GM12878 (cell line): ENCODE measurements around the gene IBTK. TPM values are rescaled to one million over a fixed set of nuclear protein-coding genes. Genes with fewer than 3 reads are reported as not detected.

ENCODE experiments used
- ATAC-seq: fragments of 200-7000 bp; cut with Tn5 transposase; 3 replicates; pipeline ENCODE4 v1.9.1; 2020; ENCODE audit warnings: mild to moderate bottlenecking, moderate library complexity
- BruUV-seq: library from RNA; stranded (reverse); fragments of 400-500 nt; replicated peaks from 2 replicates; lab custom pipeline; 2021; lab: Mats Ljungman, UMichigan
- CTCF ChIA-PET: fragments of 300-600 bp; sonication (Branson Sonifier 250); formaldehyde crosslinking; extraction: SDS; loops from one replicate; lab custom pipeline; 2021; ENCODE audit warnings: inconsistent platforms; lab: Yijun Ruan, JAX
- POLR2A ChIA-PET: fragments of 350-600 bp; formaldehyde crosslinking; extraction: SDS; loops from one replicate; lab custom pipeline; 2021; ENCODE audit warnings: inconsistent platforms; lab: Charles Lee
- RAD21 ChIA-PET: fragments of 300-600 bp; sonication (Branson Sonifier 250); formaldehyde crosslinking; loops from one replicate; lab custom pipeline; 2023; ENCODE audit warnings: antibody characterized with exemption; ENCODE audit not compliant: unreplicated experiment; lab: Charles Lee
- SMC1A ChIA-PET: fragments of 300-600 bp; sonication (Branson Sonifier 250); formaldehyde crosslinking; loops from one replicate; lab custom pipeline; 2023; ENCODE audit not compliant: unreplicated experiment, uncharacterized antibody; lab: Charles Lee
- DNase-seq: peaks from one replicate; pipeline ENCODE4 v3.0.0-alpha.2; 2011; ENCODE audit warnings: low read depth, low spot score
- FAIRE-seq: peaks from 3 replicates; lab custom pipeline; 2011; peaks lifted over from hg19 to GRCh38; lab: Jason Lieb, UNC
- H2AFZ ChIP-seq: 2 replicates; pipeline ENCODE4 v1.6.0; 2011; ENCODE audit warnings: low read depth, low read length, control low read depth; ENCODE audit not compliant: control insufficient read depth
- H3K27ac ChIP-seq: 2 replicates; pipeline ENCODE4 v1.5.1; 2011; ENCODE audit warnings: control low read depth; ENCODE audit not compliant: control insufficient read depth, insufficient read depth
- H3K27me3 ChIP-seq, 2 experiments: replicated peaks in 1 of 2; 2 replicates each; pipeline versions ENCODE4 v1.6.0 to v1.6.1; 2011; ENCODE audit warnings: low read length in 1 of 2; ENCODE audit not compliant: control insufficient read depth in 2 of 2, insufficient read depth in 2 of 2
- H3K36me3 ChIP-seq, 2 experiments: 2 replicates each; pipeline ENCODE4 v1.5.1; 2011; ENCODE audit warnings: low read length in 1 of 2; ENCODE audit not compliant: control insufficient read depth in 2 of 2, insufficient read depth in 2 of 2
- H3K4me1 ChIP-seq: 2 replicates; pipeline ENCODE4 v1.6.1; 2011; ENCODE audit warnings: mild to moderate bottlenecking, low read length, moderate library complexity, mixed read lengths; ENCODE audit not compliant: control insufficient read depth, insufficient read depth
- H3K4me2 ChIP-seq: 2 replicates; pipeline ENCODE4 v1.6.0; 2011; ENCODE audit warnings: control low read depth; ENCODE audit not compliant: control insufficient read depth, insufficient read depth
- H3K4me3 ChIP-seq: fragments of 200-600 bp; sonication (generic); 2 replicates; pipeline ENCODE4 v1.5.1; 2016
- H3K79me2 ChIP-seq: 2 replicates; pipeline ENCODE4 v1.6.0; 2011; ENCODE audit warnings: low read length; ENCODE audit not compliant: control insufficient read depth, insufficient read depth
- H3K9ac ChIP-seq: 2 replicates; pipeline ENCODE4 v1.8.0; 2011; ENCODE audit warnings: low read length, control low read depth, mixed read lengths; ENCODE audit not compliant: control insufficient read depth, insufficient read depth
- H3K9me3 ChIP-seq: replicated peaks from 3 replicates; pipeline ENCODE4 v1.5.1; 2011; ENCODE audit warnings: mild to moderate bottlenecking, low read length; ENCODE audit not compliant: control insufficient read depth, insufficient read depth
- H4K20me1 ChIP-seq: 2 replicates; pipeline ENCODE4 v1.6.0; 2011; ENCODE audit not compliant: control insufficient read depth, insufficient read depth
- ASH2L ChIP-seq: fragments of 300-600, 200-600 bp; sonication (generic); IDR thresholded peaks from 2 replicates; pipeline ENCODE4 v1.6.1; 2017; ENCODE audit warnings: low read depth, mild to moderate bottlenecking, borderline replicate concordance
- GABPA ChIP-seq: IDR thresholded peaks from 2 replicates; pipeline ENCODE4 v1.6.1; 2014; ENCODE audit warnings: antibody characterized with exemption, low read depth, mild to moderate bottlenecking, inconsistent platforms
- GATAD2B ChIP-seq: fragments of 450-650 bp; conservative IDR thresholded peaks from 2 replicates; pipeline ENCODE4 v1.6.1; 2017; ENCODE audit warnings: low read depth, mild to moderate bottlenecking, moderate library complexity
- HDAC2 ChIP-seq: fragments of 200-600 bp; sonication (generic); IDR thresholded peaks from 2 replicates; pipeline ENCODE4 v1.6.1; 2017
- KDM1A ChIP-seq: fragments of 200-600 bp; sonication (generic); IDR thresholded peaks from 2 replicates; pipeline ENCODE4 v1.6.1; 2016; ENCODE audit warnings: borderline replicate concordance
- RCOR1 ChIP-seq: conservative IDR thresholded peaks from 2 replicates; pipeline ENCODE4 v1.6.1; 2012; ENCODE audit warnings: low read depth, low read length, improper control_type of control experiment
- TBL1XR1 ChIP-seq: IDR thresholded peaks from 2 replicates; pipeline ENCODE4 v1.6.1; 2012; ENCODE audit warnings: low read depth, low read length, improper control_type of control experiment
- ZNF622 ChIP-seq: fragments of 450-650 bp; IDR thresholded peaks from 2 replicates; pipeline ENCODE4 v1.6.1; 2017; ENCODE audit warnings: mild to moderate bottlenecking, inconsistent platforms
- WGBS: methylation state at CpG from one replicate; pipeline ENCODE4 v1.1.6; 2016; ENCODE audit warnings: low lambda C conversion rate; ENCODE audit not compliant: insufficient replicate concordance, insufficient coverage; ENCODE audit errors: missing lambda C conversion rate; 5-methylcytosine and 5-hydroxymethylcytosine counted together
- in situ Hi-C: fragments of 300-500 bp; cut with MboI; formaldehyde crosslinking; loops from 9 replicates; pipeline ENCODE4 v1.14.3; 2018; ENCODE audit warnings: mixed read lengths
- intact Hi-C: fragments of 100-400 bp; cut with micrococcal nuclease; formaldehyde crosslinking; loops from one replicate; pipeline ENCODE4 v1.14.2; 2022; ENCODE audit not compliant: unreplicated experiment
- polyA plus RNA-seq, 11 experiments: library from polyadenylated mRNA; depleted of rRNA in 4 of 11; unstranded in 6 of 11; stranded (reverse) in 5 of 11; fragments of >200 nt; fragmentation: Nextera tagmentation in 4 of 11; fragmentation: Illumina TruSeq in 1 of 11; extraction: Ambion mirVana in 4 of 11; extraction: Trizol in 1 of 11; gene quantifications; 1 replicate in 1 of 11; 2 replicates in 10 of 11; pipeline versions ENCODE4 v1.2.1 to v1.2.3, GENCODE V29; 2011 to 2016; ENCODE audit warnings: inconsistent platforms in 2 of 11, missing spikeins in 2 of 11, low read depth in 1 of 11
- total RNA-seq, 4 experiments: library from RNA; depleted of rRNA in 3 of 4; stranded (reverse); fragments of >200 nt in 3 of 4; fragmentation: Illumina TruSeq in 1 of 4; extraction: Trizol in 1 of 4; gene quantifications; 2 replicates each; pipeline versions ENCODE4 v1.2.1 to v1.2.3, GENCODE V29; 2013 to 2021
- TF ChIP-seq, protein P1 (sequence below): fragments of 450-650 bp; IDR thresholded peaks from 2 replicates; pipeline ENCODE4 v1.6.1; 2017; ENCODE audit warnings: antibody characterized with exemption, mild to moderate bottlenecking, moderate library complexity
- TF ChIP-seq, protein P2 (sequence below): fragments of 450-650 bp; IDR thresholded peaks from 2 replicates; pipeline ENCODE4 v1.6.1; 2017; ENCODE audit warnings: borderline replicate concordance
- TF ChIP-seq, protein P3 (sequence below): IDR thresholded peaks from 2 replicates; pipeline ENCODE4 v1.6.1; 2012; ENCODE audit warnings: low read depth, low read length, improper control_type of control experiment
- TF ChIP-seq, protein P4 (sequence below): IDR thresholded peaks from 2 replicates; pipeline ENCODE4 v1.6.1; 2012; ENCODE audit warnings: low read depth, low read length, improper control_type of control experiment

The IBTK gene
- total and polyA plus RNA-seq, 10 of the 15 experiments (the other 5 are each of a cell fraction or from before 2014, with no cell fraction given) = 12.0 to 32.1 (median 20.9) TPM

DNA sequence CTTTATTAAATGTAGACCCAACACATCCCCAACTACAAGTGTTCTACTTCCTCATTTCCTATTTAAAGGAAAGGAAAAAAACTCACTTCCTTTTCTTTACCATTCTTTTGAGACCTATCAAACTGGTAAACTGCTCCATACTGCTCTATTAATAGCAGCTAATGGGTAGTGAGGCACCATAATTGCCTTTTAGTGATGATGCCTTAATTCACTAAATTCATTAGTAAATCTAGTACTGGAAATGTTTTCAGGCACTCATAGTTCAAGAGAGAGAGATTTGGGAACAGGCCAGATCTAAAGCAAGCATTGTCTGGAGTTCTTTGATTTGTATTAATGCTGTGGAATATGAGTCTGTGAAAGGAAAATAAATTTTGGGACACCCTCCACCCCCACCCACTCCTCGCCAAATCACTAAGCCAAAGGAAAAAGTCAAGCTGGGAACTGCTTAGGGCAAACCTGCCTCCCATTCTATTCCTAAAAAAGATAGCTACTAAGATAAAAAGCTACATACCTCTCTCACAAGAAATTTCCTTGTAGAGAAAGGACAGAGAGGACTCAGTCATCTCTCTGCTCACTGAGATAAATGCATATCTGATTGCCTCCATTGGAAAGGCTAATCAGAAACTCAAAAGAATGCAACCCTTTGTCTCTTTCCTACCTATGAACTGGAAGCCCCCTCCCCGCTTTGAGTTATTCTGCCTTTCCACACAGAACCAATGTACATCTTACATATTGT, 13.6 kb upstream of the IBTK start (continued):
- TF ChIP-seq, protein P1, sequence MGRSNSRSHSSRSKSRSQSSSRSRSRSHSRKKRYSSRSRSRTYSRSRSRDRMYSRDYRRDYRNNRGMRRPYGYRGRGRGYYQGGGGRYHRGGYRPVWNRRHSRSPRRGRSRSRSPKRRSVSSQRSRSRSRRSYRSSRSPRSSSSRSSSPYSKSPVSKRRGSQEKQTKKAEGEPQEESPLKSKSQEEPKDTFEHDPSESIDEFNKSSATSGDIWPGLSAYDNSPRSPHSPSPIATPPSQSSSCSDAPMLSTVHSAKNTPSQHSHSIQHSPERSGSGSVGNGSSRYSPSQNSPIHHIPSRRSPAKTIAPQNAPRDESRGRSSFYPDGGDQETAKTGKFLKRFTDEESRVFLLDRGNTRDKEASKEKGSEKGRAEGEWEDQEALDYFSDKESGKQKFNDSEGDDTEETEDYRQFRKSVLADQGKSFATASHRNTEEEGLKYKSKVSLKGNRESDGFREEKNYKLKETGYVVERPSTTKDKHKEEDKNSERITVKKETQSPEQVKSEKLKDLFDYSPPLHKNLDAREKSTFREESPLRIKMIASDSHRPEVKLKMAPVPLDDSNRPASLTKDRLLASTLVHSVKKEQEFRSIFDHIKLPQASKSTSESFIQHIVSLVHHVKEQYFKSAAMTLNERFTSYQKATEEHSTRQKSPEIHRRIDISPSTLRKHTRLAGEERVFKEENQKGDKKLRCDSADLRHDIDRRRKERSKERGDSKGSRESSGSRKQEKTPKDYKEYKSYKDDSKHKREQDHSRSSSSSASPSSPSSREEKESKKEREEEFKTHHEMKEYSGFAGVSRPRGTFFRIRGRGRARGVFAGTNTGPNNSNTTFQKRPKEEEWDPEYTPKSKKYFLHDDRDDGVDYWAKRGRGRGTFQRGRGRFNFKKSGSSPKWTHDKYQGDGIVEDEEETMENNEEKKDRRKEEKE = no peak
- TF ChIP-seq, all 136 proteins: peak for 0

DNA sequence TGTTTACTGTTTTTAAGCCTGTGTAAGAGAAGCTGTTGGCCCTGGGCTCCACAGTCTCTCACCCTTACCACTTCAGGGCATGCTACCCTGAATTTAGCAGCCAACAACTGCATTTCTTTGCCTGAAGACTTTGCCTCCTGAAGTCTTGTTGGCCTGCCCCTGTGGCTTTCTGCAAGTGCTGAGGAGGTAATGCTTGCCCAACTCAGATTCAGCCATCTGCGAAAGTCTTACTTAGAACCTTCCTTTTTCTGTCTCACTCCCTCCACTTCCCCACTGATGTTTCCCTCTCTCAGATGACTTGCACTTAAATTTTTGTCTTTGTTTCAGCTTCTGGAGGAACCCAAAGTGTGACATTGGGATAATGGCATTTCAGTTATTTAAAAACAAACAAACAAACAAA, 11.8 kb upstream of the IBTK start:
- ChIA-PET SMC1A (interaction anchor here (0.7 kb wide), 1 partner anchor 13 kb away, joined by 3 read pairs; no protein-coding TSS in a partner anchor), POLR2A (no interaction called here), RAD21 (no interaction called here), CTCF (interaction anchor here (1.5 to 3.4 kb wide), 4 partner anchors 12 to 806 kb away, joined by 4 to 25 read pairs (median 5); partner anchors contain the start of gene UBE3D)
- Histone ChIP-seq H3K9me3 (no peaks in the 10 kb centered on the region), H3K36me3 (no peaks in the 10 kb centered on the region), H3K27ac (no peak overlapping the region), H3K9ac (no peak overlapping the region), H3K27me3 (no peaks in the 10 kb centered on the region), H4K20me1 (no peaks in the 10 kb centered on the region), H3K79me2 (no peaks in the 10 kb centered on the region), H3K4me1 (no peaks in the 10 kb centered on the region), H3K4me3 (no peak overlapping the region), H3K4me2 (no peak overlapping the region), H2AFZ (no peak overlapping the region)
- 0% methylated on average over 1 of the region's 1 CpG for whole genome bisulfite sequencing
- in situ Hi-C loops = no loop called here
- ATAC-seq = no peak
- no peak for FAIRE-seq
- no peak for TF ChIP-seq GABPA
- TF ChIP-seq TBL1XR1 = no peak
- TF ChIP-seq RCOR1 = no peak
- TF ChIP-seq, protein P2, sequence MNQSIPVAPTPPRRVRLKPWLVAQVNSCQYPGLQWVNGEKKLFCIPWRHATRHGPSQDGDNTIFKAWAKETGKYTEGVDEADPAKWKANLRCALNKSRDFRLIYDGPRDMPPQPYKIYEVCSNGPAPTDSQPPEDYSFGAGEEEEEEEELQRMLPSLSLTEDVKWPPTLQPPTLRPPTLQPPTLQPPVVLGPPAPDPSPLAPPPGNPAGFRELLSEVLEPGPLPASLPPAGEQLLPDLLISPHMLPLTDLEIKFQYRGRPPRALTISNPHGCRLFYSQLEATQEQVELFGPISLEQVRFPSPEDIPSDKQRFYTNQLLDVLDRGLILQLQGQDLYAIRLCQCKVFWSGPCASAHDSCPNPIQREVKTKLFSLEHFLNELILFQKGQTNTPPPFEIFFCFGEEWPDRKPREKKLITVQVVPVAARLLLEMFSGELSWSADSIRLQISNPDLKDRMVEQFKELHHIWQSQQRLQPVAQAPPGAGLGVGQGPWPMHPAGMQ = no peak
- TF ChIP-seq, protein P3, sequence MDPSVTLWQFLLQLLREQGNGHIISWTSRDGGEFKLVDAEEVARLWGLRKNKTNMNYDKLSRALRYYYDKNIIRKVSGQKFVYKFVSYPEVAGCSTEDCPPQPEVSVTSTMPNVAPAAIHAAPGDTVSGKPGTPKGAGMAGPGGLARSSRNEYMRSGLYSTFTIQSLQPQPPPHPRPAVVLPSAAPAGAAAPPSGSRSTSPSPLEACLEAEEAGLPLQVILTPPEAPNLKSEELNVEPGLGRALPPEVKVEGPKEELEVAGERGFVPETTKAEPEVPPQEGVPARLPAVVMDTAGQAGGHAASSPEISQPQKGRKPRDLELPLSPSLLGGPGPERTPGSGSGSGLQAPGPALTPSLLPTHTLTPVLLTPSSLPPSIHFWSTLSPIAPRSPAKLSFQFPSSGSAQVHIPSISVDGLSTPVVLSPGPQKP = no peak
- TF ChIP-seq ZNF622 = no peak
- TF ChIP-seq, protein P4, sequence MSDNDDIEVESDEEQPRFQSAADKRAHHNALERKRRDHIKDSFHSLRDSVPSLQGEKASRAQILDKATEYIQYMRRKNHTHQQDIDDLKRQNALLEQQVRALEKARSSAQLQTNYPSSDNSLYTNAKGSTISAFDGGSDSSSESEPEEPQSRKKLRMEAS = no peak
- TF ChIP-seq KDM1A = no peak
- no peak for TF ChIP-seq GATAD2B
- TF ChIP-seq ASH2L = no peak
- TF ChIP-seq HDAC2 = no peak
- no TSS peak for BruUV-seq
- no peak for DNase-seq
- intact Hi-C loops = loop anchor here (10.0 kb wide), 1 partner anchor 955 kb away; no protein-coding TSS in a partner anchor
